ENCODE data around the gene TSPAN4. TPM values are rescaled to one million over a fixed set of nuclear protein-coding genes. Genes with fewer than 3 reads are reported as not detected.
A peak's percentile ranks its signal among the peaks of the same experiment; 100 is the strongest.

The TSPAN4 gene
- total and polyA plus RNA-seq, 2 of the 13 experiments (the other 11 are each of a cell fraction or from before 2014, with no cell fraction given), result 31.7 to 68.3 TPM

DNA sequence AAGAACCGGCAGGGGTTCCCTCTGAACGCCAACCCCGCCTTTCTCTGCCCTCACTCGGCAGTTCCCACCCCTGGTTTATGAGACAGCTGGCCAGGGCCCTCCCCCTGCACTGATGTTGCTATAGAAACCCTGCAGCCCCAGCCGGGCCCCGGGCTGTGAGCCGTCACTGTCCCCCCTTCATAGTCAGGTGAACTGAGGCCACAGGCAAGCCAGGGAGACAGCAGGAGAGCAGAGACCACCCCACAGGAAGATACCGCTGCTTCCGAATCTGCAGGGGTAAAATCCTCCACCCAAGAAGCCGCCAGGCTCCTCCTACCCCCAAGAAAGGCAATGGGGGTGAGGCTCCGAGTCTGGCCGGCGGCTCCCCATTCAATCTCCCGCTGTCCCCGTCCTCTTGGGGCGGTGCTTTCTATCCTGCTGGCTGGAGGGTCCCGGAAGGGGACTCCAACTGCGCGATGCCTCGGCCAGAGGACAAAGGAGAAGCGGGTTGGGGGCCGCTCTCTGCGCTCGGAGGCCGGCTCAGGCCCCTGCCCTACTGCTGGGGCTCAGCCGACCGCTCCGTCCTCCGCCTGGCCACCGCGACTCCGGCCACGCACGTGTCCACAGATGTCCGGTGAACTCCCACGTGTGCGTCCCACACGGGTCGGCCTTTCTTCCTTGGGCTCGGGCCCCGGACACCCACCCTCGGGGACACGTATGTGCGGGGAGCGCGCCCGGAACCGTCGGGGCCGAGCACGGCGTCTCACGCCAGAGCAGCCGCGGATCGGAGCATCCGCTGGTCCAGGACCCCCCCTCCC lies 45.2 kb upstream of the TSPAN4 start (continued):
- no peak for TF ChIP-seq ZBED4 (CRISPR knock-in tag; IDR thresholded peaks at IDR 0.05; ENCODE audit: borderline replicate concordance)
- TF ChIP-seq ZNF678 (CRISPR knock-in tag; IDR thresholded peaks at IDR 0.05), result 0 out of 2 replicates have a peak, but pooled peaks have one; percentile 56
- TF ChIP-seq ZBTB20 (CRISPR knock-in tag; IDR thresholded peaks at IDR 0.05; ENCODE audit: borderline replicate concordance, low read depth), result peak; percentile 51; the same call in 1 of the 2 replicates
- peak; percentile 40 for TF ChIP-seq RXRA (CRISPR knock-in tag; IDR thresholded peaks at IDR 0.05)
- 0 out of 2 replicates have a peak, but pooled peaks have one; percentile 62 for TF ChIP-seq ZBTB42 (CRISPR knock-in tag; IDR thresholded peaks at IDR 0.05)
- TF ChIP-seq, protein P1, sequence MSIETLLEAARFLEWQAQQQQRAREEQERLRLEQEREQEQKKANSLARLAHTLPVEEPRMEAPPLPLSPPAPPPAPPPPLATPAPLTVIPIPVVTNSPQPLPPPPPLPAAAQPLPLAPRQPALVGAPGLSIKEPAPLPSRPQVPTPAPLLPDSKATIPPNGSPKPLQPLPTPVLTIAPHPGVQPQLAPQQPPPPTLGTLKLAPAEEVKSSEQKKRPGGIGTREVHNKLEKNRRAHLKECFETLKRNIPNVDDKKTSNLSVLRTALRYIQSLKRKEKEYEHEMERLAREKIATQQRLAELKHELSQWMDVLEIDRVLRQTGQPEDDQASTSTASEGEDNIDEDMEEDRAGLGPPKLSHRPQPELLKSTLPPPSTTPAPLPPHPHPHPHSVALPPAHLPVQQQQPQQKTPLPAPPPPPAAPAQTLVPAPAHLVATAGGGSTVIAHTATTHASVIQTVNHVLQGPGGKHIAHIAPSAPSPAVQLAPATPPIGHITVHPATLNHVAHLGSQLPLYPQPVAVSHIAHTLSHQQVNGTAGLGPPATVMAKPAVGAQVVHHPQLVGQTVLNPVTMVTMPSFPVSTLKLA (IDR thresholded peaks at IDR 0.05), result peak; percentile 74
- peak; percentile 47; the same call in 1 of the 2 replicates for TF ChIP-seq ZSCAN31 (CRISPR knock-in tag; IDR thresholded peaks at IDR 0.05; ENCODE audit: low read depth)
- TF ChIP-seq SOX6 (IDR thresholded peaks at IDR 0.05), result no peak
- TF ChIP-seq SOX6 (CRISPR knock-in tag; IDR thresholded peaks at IDR 0.05), result peak; percentile 7; the same call in 1 of the 2 replicates
- no peak for TF ChIP-seq ZNF775 (CRISPR knock-in tag; IDR thresholded peaks at IDR 0.05; ENCODE audit: borderline replicate concordance)
- TF ChIP-seq PHF8 (CRISPR knock-in tag; IDR thresholded peaks at IDR 0.05), result peak; percentile 72
- TF ChIP-seq, protein P2, sequence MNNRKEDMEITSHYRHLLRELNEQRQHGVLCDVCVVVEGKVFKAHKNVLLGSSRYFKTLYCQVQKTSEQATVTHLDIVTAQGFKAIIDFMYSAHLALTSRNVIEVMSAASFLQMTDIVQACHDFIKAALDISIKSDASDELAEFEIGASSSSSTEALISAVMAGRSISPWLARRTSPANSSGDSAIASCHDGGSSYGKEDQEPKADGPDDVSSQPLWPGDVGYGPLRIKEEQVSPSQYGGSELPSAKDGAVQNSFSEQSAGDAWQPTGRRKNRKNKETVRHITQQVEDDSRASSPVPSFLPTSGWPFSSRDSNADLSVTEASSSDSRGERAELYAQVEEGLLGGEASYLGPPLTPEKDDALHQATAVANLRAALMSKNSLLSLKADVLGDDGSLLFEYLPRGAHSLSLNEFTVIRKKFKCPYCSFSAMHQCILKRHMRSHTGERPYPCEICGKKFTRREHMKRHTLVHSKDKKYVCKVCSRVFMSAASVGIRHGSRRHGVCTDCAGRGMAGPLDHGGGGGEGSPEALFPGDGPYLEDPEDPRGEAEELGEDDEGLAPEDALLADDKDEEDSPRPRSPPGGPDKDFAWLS (CRISPR knock-in tag; IDR thresholded peaks at IDR 0.05; ENCODE audit: borderline replicate concordance), result no peak
- peak; percentile 15; the same call in 1 of the 2 replicates for TF ChIP-seq KMT2A (CRISPR knock-in tag; IDR thresholded peaks at IDR 0.05)
- 0 out of 2 replicates have a peak, but pooled peaks have one; percentile 58 for TF ChIP-seq ZNF670 (CRISPR knock-in tag; IDR thresholded peaks at IDR 0.05; ENCODE audit: borderline replicate concordance)
- TF ChIP-seq ZSCAN25 (CRISPR knock-in tag; IDR thresholded peaks at IDR 0.05), result peak; percentile 83
- TF ChIP-seq, protein P3, sequence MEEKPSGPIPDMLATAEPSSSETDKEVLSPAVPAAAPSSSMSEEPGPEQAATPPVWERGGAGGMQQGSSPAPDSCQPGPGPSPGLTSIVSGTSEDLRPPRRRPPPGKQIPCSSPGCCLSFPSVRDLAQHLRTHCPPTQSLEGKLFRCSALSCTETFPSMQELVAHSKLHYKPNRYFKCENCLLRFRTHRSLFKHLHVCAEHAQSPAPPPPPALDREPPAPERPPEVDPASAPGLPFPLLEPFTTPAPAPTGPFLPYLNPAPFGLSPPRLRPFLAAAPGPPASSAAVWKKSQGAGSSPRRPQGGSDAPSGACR (CRISPR knock-in tag; IDR thresholded peaks at IDR 0.05), result no peak
- peak; percentile 60; the same call in 1 of the 2 replicates for TF ChIP-seq ZNF430 (CRISPR knock-in tag; IDR thresholded peaks at IDR 0.05)
- 0 out of 2 replicates have a peak, but pooled peaks have one; percentile 12 for TF ChIP-seq STAT5B (CRISPR knock-in tag; IDR thresholded peaks at IDR 0.05)
- TF ChIP-seq, protein P4, sequence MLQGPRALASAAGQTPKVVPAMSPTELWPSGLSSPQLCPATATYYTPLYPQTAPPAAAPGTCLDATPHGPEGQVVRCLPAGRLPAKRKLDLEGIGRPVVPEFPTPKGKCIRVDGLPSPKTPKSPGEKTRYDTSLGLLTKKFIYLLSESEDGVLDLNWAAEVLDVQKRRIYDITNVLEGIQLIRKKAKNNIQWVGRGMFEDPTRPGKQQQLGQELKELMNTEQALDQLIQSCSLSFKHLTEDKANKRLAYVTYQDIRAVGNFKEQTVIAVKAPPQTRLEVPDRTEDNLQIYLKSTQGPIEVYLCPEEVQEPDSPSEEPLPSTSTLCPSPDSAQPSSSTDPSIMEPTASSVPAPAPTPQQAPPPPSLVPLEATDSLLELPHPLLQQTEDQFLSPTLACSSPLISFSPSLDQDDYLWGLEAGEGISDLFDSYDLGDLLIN (CRISPR knock-in tag; IDR thresholded peaks at IDR 0.05; ENCODE audit: borderline replicate concordance), result 0 out of 2 replicates have a peak, but pooled peaks have one; percentile 27
